ENCODE data around the gene NANS. TPM values are rescaled to one million over a fixed set of nuclear protein-coding genes. Genes with fewer than 3 reads are reported as not detected.

Gene NANS
- total RNA-seq, 1 experiment from 2014 or later, result 84.9 TPM

DNA sequence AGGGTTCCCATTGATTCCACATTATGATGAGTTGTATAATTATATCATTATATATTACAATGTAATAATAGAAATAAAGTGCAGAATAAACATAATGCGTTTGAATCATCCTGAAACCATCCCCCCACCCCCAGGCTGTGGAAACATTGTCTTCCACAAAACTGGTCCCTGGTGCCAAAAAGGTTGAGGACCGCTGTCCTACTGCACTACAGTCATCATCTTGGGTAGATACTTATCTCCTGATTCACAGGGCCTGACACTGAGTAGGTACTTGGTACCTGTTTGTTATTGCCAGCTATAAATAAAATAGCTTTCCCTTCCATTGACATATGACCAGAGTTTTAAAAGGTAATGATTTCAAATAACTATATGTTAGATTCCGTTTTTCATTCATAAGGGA, 47.8 kb upstream of the NANS start:
- peaks cover 76% of the 10 kb centered on the region for H3K36me3 ChIP-seq (ENCODE audit: low read depth)
- POLR2A ChIA-PET (ENCODE audit: unreplicated experiment), result interaction anchor here (0.6 kb wide), 1 partner anchor 210 kb away, joined by 5 read pairs; no protein-coding TSS in a partner anchor
- H2AFZ ChIP-seq, result no peak overlapping the region
- H3K4me2 ChIP-seq, result no peak overlapping the region
- peaks cover 64% of the 10 kb centered on the region for H3F3A ChIP-seq (ENCODE audit: insufficient read depth, low read depth)
- no peak overlapping the region for H3K27ac ChIP-seq
- no TSS peak for BruUV-seq (replicated peaks)
- H3K27me3 ChIP-seq (ENCODE audit: insufficient read depth, low read depth), result no peaks in the 10 kb centered on the region
- DNase-seq, result no peak
- no peaks in the 10 kb centered on the region for H3K9me2 ChIP-seq (ENCODE audit: insufficient read depth)
- H3K4me1 ChIP-seq (replicated peaks; ENCODE audit: insufficient read depth), result no peaks in the 10 kb centered on the region
- intact Hi-C loops (cut with micrococcal nuclease; ENCODE audit: unreplicated experiment), result no loop called here
- TF ChIP-seq, protein P1, sequence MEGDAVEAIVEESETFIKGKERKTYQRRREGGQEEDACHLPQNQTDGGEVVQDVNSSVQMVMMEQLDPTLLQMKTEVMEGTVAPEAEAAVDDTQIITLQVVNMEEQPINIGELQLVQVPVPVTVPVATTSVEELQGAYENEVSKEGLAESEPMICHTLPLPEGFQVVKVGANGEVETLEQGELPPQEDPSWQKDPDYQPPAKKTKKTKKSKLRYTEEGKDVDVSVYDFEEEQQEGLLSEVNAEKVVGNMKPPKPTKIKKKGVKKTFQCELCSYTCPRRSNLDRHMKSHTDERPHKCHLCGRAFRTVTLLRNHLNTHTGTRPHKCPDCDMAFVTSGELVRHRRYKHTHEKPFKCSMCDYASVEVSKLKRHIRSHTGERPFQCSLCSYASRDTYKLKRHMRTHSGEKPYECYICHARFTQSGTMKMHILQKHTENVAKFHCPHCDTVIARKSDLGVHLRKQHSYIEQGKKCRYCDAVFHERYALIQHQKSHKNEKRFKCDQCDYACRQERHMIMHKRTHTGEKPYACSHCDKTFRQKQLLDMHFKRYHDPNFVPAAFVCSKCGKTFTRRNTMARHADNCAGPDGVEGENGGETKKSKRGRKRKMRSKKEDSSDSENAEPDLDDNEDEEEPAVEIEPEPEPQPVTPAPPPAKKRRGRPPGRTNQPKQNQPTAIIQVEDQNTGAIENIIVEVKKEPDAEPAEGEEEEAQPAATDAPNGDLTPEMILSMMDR (conservative IDR thresholded peaks at IDR 0.05), result no peak
- TF ChIP-seq EZH2 (IDR thresholded peaks at IDR 0.05; ENCODE audit: low read depth), result no peak
- no peak overlapping the region for H3K4me3 ChIP-seq
- no peaks in the 10 kb centered on the region for H3K9me3 ChIP-seq (ENCODE audit: insufficient read depth, low read depth)
- CTCF ChIA-PET, result interaction anchor here (0.6 kb wide), 1 partner anchor 15 kb away, joined by 6 read pairs; no protein-coding TSS in a partner anchor
- peaks cover 57% of the 10 kb centered on the region for H4K20me1 ChIP-seq (ENCODE audit: insufficient read depth)
- H3K79me2 ChIP-seq (ENCODE audit: low read depth), result peaks cover 41% of the 10 kb centered on the region

- ChIA-PET POLR2A (ENCODE audit: unreplicated experiment) (no interaction called here), CTCF (no interaction called here)
- Histone ChIP-seq H3K9me2 (ENCODE audit: insufficient read depth) (no peaks in the 10 kb centered on the region), H3K27ac (no peak overlapping the region), H3K4me2 (no peak overlapping the region), H3F3A (ENCODE audit: insufficient read depth, low read depth) (peaks cover 63% of the 10 kb centered on the region), H3K9me3 (ENCODE audit: insufficient read depth, low read depth) (no peaks in the 10 kb centered on the region), H3K79me2 (ENCODE audit: low read depth) (peaks cover 38% of the 10 kb centered on the region), H3K4me1 (replicated peaks; ENCODE audit: insufficient read depth) (no peaks in the 10 kb centered on the region), H2AFZ (no peak overlapping the region), H3K36me3 (ENCODE audit: low read depth) (peaks cover 77% of the 10 kb centered on the region), H4K20me1 (ENCODE audit: insufficient read depth) (peaks cover 55% of the 10 kb centered on the region), H3K4me3 (no peak overlapping the region), H3K27me3 (ENCODE audit: insufficient read depth, low read depth) (no peaks in the 10 kb centered on the region)
- intact Hi-C loops (cut with micrococcal nuclease; ENCODE audit: unreplicated experiment), result no loop called here
- BruUV-seq (replicated peaks), result no TSS peak
- DNase-seq, result no peak
- no peak for TF ChIP-seq EZH2 (IDR thresholded peaks at IDR 0.05; ENCODE audit: low read depth)
- TF ChIP-seq, protein P1 (conservative IDR thresholded peaks at IDR 0.05), result no peak
Measured at GRCh38 chr9:98009437-98009836, 47.1 kb upstream of the NANS start.

GRCh38 chr9:98009936-98010335, 46.6 kb upstream of the NANS start:
- TF ChIP-seq, protein P1 (conservative IDR thresholded peaks at IDR 0.05), result no peak
- no peak for TF ChIP-seq EZH2 (IDR thresholded peaks at IDR 0.05; ENCODE audit: low read depth)
- no peaks in the 10 kb centered on the region for H3K9me2 ChIP-seq (ENCODE audit: insufficient read depth)
- H3K4me3 ChIP-seq, result no peak overlapping the region
- peaks cover 78% of the 10 kb centered on the region for H3K36me3 ChIP-seq (ENCODE audit: low read depth)
- intact Hi-C loops (cut with micrococcal nuclease; ENCODE audit: unreplicated experiment), result loop anchor here (10.0 kb wide), 1 partner anchor 335 kb away; no protein-coding TSS in a partner anchor
- H3K27ac ChIP-seq, result no peak overlapping the region
- ChIA-PET CTCF (no interaction called here), POLR2A (ENCODE audit: unreplicated experiment) (no interaction called here)
- H3K9me3 ChIP-seq (ENCODE audit: insufficient read depth, low read depth), result no peaks in the 10 kb centered on the region
- H3K4me2 ChIP-seq, result no peak overlapping the region
- no peaks in the 10 kb centered on the region for H3K4me1 ChIP-seq (replicated peaks; ENCODE audit: insufficient read depth)
- peaks cover 64% of the 10 kb centered on the region for H3F3A ChIP-seq (ENCODE audit: insufficient read depth, low read depth)
- no peaks in the 10 kb centered on the region for H3K27me3 ChIP-seq (ENCODE audit: insufficient read depth, low read depth)
- no TSS peak for BruUV-seq (replicated peaks)
- peaks cover 51% of the 10 kb centered on the region for H4K20me1 ChIP-seq (ENCODE audit: insufficient read depth)
- H3K79me2 ChIP-seq (ENCODE audit: low read depth), result peaks cover 35% of the 10 kb centered on the region
- no peak for DNase-seq
- no peak overlapping the region for H2AFZ ChIP-seq
